ENCODE results near the gene CCL4. TPM values are rescaled to one million over a fixed set of nuclear protein-coding genes. Genes with fewer than 3 reads are reported as not detected.
A peak's percentile ranks its signal among the peaks of the same experiment; 100 is the strongest.
"Not testable (repeated sequence)": the region's sequence is repeated elsewhere in the genome, so short reads cannot be mapped to it uniquely, and the experiment has no call there.

CCL4 gene
- total and polyA plus RNA-seq, 9 donors = 1.1 to 7.7 (median 2.4) TPM

GRCh38 chr17:36087471-36087870 is 16.2 kb upstream of the CCL4 start:
- H3K4me1 ChIP-seq (ENCODE audit: control insufficient read depth, insufficient read depth, low read length); H3K9me3 ChIP-seq (replicated peaks; ENCODE audit: control insufficient read depth, low read depth, low read length); H3K36me3 ChIP-seq (ENCODE audit: control insufficient read depth, insufficient read depth, low read length); H3K4me3 ChIP-seq (ENCODE audit: low read length); DNase-seq; H3K27ac ChIP-seq (ENCODE audit: low read length); H3K27me3 ChIP-seq (ENCODE audit: control insufficient read depth, insufficient read depth, low read length): not testable (repeated sequence)
- WGBS (ENCODE audit: insufficient coverage) = no CpG with 5 or more reads among the region's 3 CpGs

- H3K27ac ChIP-seq (ENCODE audit: low read length); H3K4me3 ChIP-seq (ENCODE audit: low read length); H3K9me3 ChIP-seq (replicated peaks; ENCODE audit: control insufficient read depth, low read depth, low read length); H3K4me1 ChIP-seq (ENCODE audit: control insufficient read depth, insufficient read depth, low read length); DNase-seq; H3K27me3 ChIP-seq (ENCODE audit: control insufficient read depth, insufficient read depth, low read length); H3K36me3 ChIP-seq (ENCODE audit: control insufficient read depth, insufficient read depth, low read length): not testable (repeated sequence)
- WGBS (ENCODE audit: insufficient coverage) = no CpG with 5 or more reads among the region's 10 CpGs
These were observed 15.6 kb upstream of the CCL4 start for GRCh38 chr17:36087897-36088572.

GRCh38 chr17:36088670-36089338 is 14.8 kb upstream of the CCL4 start:
- no peaks in the 10 kb centered on the region for H3K27me3 ChIP-seq (ENCODE audit: control insufficient read depth, insufficient read depth, low read length)
- 67% methylated on average over 10 of the region's 14 CpGs for WGBS (ENCODE audit: insufficient coverage)
- no peaks in the 10 kb centered on the region for H3K36me3 ChIP-seq (ENCODE audit: control insufficient read depth, insufficient read depth, low read length)
- no peak overlapping the region for H3K4me3 ChIP-seq (ENCODE audit: low read length)
- no peaks in the 10 kb centered on the region for H3K9me3 ChIP-seq (replicated peaks; ENCODE audit: control insufficient read depth, low read depth, low read length)
- H3K4me1 ChIP-seq (ENCODE audit: control insufficient read depth, insufficient read depth, low read length) = no peaks in the 10 kb centered on the region
- no peak for DNase-seq
- no peak overlapping the region for H3K27ac ChIP-seq (ENCODE audit: low read length)

GRCh38 chr17:36089339-36089865 is 14.2 kb upstream of the CCL4 start:
- Histone ChIP-seq H3K36me3 (ENCODE audit: control insufficient read depth, insufficient read depth, low read length) (no peaks in the 10 kb centered on the region), H3K4me1 (ENCODE audit: control insufficient read depth, insufficient read depth, low read length) (no peaks in the 10 kb centered on the region), H3K27ac (ENCODE audit: low read length) (no peak overlapping the region), H3K4me3 (ENCODE audit: low read length) (no peak overlapping the region), H3K9me3 (replicated peaks; ENCODE audit: control insufficient read depth, low read depth, low read length) (no peaks in the 10 kb centered on the region), H3K27me3 (ENCODE audit: control insufficient read depth, insufficient read depth, low read length) (no peaks in the 10 kb centered on the region)
- 57% methylated on average over 1 of the region's 4 CpGs for WGBS (ENCODE audit: insufficient coverage)
- no peak for DNase-seq

GRCh38 chr17:36089888-36090836 is 13.5 kb upstream of the CCL4 start, which contains the start of gene CCL3:
TSS of gene CCL3 (minus strand) at chr17:36090143. CDS start at chr17:36090058, 85 bp downstream.
- H3K27ac ChIP-seq (ENCODE audit: low read length) = no peak within 1 kb of the TSS
- no peak within 1 kb of the TSS for H3K4me3 ChIP-seq (ENCODE audit: low read length)

GRCh38 chr17:36092230-36092629 is 11.4 kb upstream of the CCL4 start:
- no peaks in the 10 kb centered on the region for H3K27me3 ChIP-seq (ENCODE audit: control insufficient read depth, insufficient read depth, low read length)
- H3K36me3 ChIP-seq (ENCODE audit: control insufficient read depth, insufficient read depth, low read length) = no peaks in the 10 kb centered on the region
- H3K9me3 ChIP-seq (replicated peaks; ENCODE audit: control insufficient read depth, low read depth, low read length) = no peaks in the 10 kb centered on the region
- H3K4me3 ChIP-seq (ENCODE audit: low read length) = no peak overlapping the region
- 100% methylated on average over 2 of the region's 4 CpGs for WGBS (ENCODE audit: insufficient coverage)
- peak; percentile 35 for DNase-seq
- no peak overlapping the region for H3K27ac ChIP-seq (ENCODE audit: low read length)
- no peaks in the 10 kb centered on the region for H3K4me1 ChIP-seq (ENCODE audit: control insufficient read depth, insufficient read depth, low read length)

More at GRCh38 chr17:36089888-36090836, 13.5 kb upstream of the CCL4 start, which contains the start of gene CCL3:
- Histone ChIP-seq H3K27me3 (ENCODE audit: control insufficient read depth, insufficient read depth, low read length) (no peaks in the 10 kb centered on the region), H3K4me1 (ENCODE audit: control insufficient read depth, insufficient read depth, low read length) (no peaks in the 10 kb centered on the region), H3K36me3 (ENCODE audit: control insufficient read depth, insufficient read depth, low read length) (no peaks in the 10 kb centered on the region), H3K9me3 (replicated peaks; ENCODE audit: control insufficient read depth, low read depth, low read length) (no peaks in the 10 kb centered on the region)
- WGBS (ENCODE audit: insufficient coverage) = 55% methylated on average over 5 of the region's 9 CpGs
- peak; percentile 76 for DNase-seq

- not testable (repeated sequence) for DNase-seq; H3K27me3 ChIP-seq (ENCODE audit: control insufficient read depth, insufficient read depth, low read length); H3K27ac ChIP-seq (ENCODE audit: low read length); H3K4me3 ChIP-seq (ENCODE audit: low read length); H3K36me3 ChIP-seq (ENCODE audit: control insufficient read depth, insufficient read depth, low read length); H3K9me3 ChIP-seq (replicated peaks; ENCODE audit: control insufficient read depth, low read depth, low read length); H3K4me1 ChIP-seq (ENCODE audit: control insufficient read depth, insufficient read depth, low read length)
- WGBS (ENCODE audit: insufficient coverage) = no CpG with 5 or more reads among the region's 6 CpGs
These were observed 10.9 kb upstream of the CCL4 start for GRCh38 chr17:36092715-36093114.

- Histone ChIP-seq H3K9me3 (replicated peaks; ENCODE audit: control insufficient read depth, low read depth, low read length) (no peaks in the 10 kb centered on the region), H3K4me3 (ENCODE audit: low read length) (no peak overlapping the region), H3K27me3 (ENCODE audit: control insufficient read depth, insufficient read depth, low read length) (no peaks in the 10 kb centered on the region), H3K4me1 (ENCODE audit: control insufficient read depth, insufficient read depth, low read length) (no peaks in the 10 kb centered on the region), H3K36me3 (ENCODE audit: control insufficient read depth, insufficient read depth, low read length) (no peaks in the 10 kb centered on the region), H3K27ac (ENCODE audit: low read length) (no peak overlapping the region)
- no peak for DNase-seq
- WGBS (ENCODE audit: insufficient coverage) = no CpG with 5 or more reads among the region's 1 CpG
These were observed 9.4 kb upstream of the CCL4 start for GRCh38 chr17:36094232-36094631.

- H3K27ac ChIP-seq (ENCODE audit: low read length) = no peak overlapping the region
- no peaks in the 10 kb centered on the region for H3K36me3 ChIP-seq (ENCODE audit: control insufficient read depth, insufficient read depth, low read length)
- 82% methylated on average over 7 of the region's 7 CpGs for WGBS (ENCODE audit: insufficient coverage)
- no peak for DNase-seq
- H3K4me3 ChIP-seq (ENCODE audit: low read length) = no peak overlapping the region
- no peaks in the 10 kb centered on the region for H3K27me3 ChIP-seq (ENCODE audit: control insufficient read depth, insufficient read depth, low read length)
- H3K4me1 ChIP-seq (ENCODE audit: control insufficient read depth, insufficient read depth, low read length) = no peaks in the 10 kb centered on the region
- no peaks in the 10 kb centered on the region for H3K9me3 ChIP-seq (replicated peaks; ENCODE audit: control insufficient read depth, low read depth, low read length)
These were observed 8.9 kb upstream of the CCL4 start for GRCh38 chr17:36094746-36095145.

- no peaks in the 10 kb centered on the region for H3K36me3 ChIP-seq (ENCODE audit: control insufficient read depth, insufficient read depth, low read length)
- no peak overlapping the region for H3K4me3 ChIP-seq (ENCODE audit: low read length)
- no CpG with 5 or more reads among the region's 1 CpG for WGBS (ENCODE audit: insufficient coverage)
- H3K27me3 ChIP-seq (ENCODE audit: control insufficient read depth, insufficient read depth, low read length) = no peaks in the 10 kb centered on the region
- H3K27ac ChIP-seq (ENCODE audit: low read length) = no peak overlapping the region
- no peaks in the 10 kb centered on the region for H3K4me1 ChIP-seq (ENCODE audit: control insufficient read depth, insufficient read depth, low read length)
- H3K9me3 ChIP-seq (replicated peaks; ENCODE audit: control insufficient read depth, low read depth, low read length) = no peaks in the 10 kb centered on the region
- no peak for DNase-seq
These were observed 7.6 kb upstream of the CCL4 start for GRCh38 chr17:36095992-36096391.

Measured in muscle of leg (tissue), 11 donors.